ENCODE results near the gene PC. TPM values are rescaled to one million over a fixed set of nuclear protein-coding genes. Genes with fewer than 3 reads are reported as not detected.
A peak's percentile ranks its signal among the peaks of the same experiment; 100 is the strongest.

PC gene
- total RNA-seq, 1 experiment from 2014 or later: 39.1 TPM

- POLR2A ChIA-PET (ENCODE audit: low non-redundant PET): no interaction called here
- intact Hi-C loops (cut with micrococcal nuclease; ENCODE audit: unreplicated experiment): loop anchor here (5.0 kb wide), 1 partner anchor 116 kb away; the partner anchor contains the start of gene RCE1
- peak overlapping the region; percentile 69 for H3K4me3 ChIP-seq (ENCODE audit: low read depth, low read length, poor library complexity, severe bottlenecking)
- H3K27me3 ChIP-seq (replicated peaks; ENCODE audit: insufficient read depth, low read depth, low read length, poor library complexity): no peaks in the 10 kb centered on the region
- H3K9me3 ChIP-seq (ENCODE audit: low read depth, low read length, poor library complexity, severe bottlenecking): no peaks in the 10 kb centered on the region
- peak overlapping the region; percentile 68 for H3K27ac ChIP-seq (ENCODE audit: low read depth, low read length, poor library complexity, severe bottlenecking)
- H3K36me3 ChIP-seq (ENCODE audit: insufficient read depth, low read length, poor library complexity, severe bottlenecking): no peaks in the 10 kb centered on the region
- BruUV-seq (replicated peaks): no TSS peak
- peaks cover 28% of the 10 kb centered on the region for H3K4me1 ChIP-seq (ENCODE audit: insufficient read depth, low read length, poor library complexity, severe bottlenecking)
- no peak for DNase-seq (ENCODE audit: low spot score)
- CTCF ChIA-PET: no interaction called here
- TF ChIP-seq EZH2 (IDR thresholded peaks at IDR 0.05; ENCODE audit: borderline replicate concordance, low read depth, low read length, poor library complexity, severe bottlenecking) (no peak), CTCF (conservative IDR thresholded peaks at IDR 0.05; ENCODE audit: low read depth, low read length) (no peak)
Measured at GRCh38 chr11:66957971-66958231, 282 bp downstream of the PC start.

- TF ChIP-seq CTCF (conservative IDR thresholded peaks at IDR 0.05; ENCODE audit: low read depth, low read length) (no peak), EZH2 (IDR thresholded peaks at IDR 0.05; ENCODE audit: borderline replicate concordance, low read depth, low read length, poor library complexity, severe bottlenecking) (no peak)
- DNase-seq (ENCODE audit: low spot score): no peak
- peak overlapping the region; percentile 68 for H3K27ac ChIP-seq (ENCODE audit: low read depth, low read length, poor library complexity, severe bottlenecking)
- BruUV-seq (replicated peaks): TSS peak; percentile 64
- ChIA-PET CTCF (no interaction called here), POLR2A (ENCODE audit: low non-redundant PET) (no interaction called here)
- intact Hi-C loops (cut with micrococcal nuclease; ENCODE audit: unreplicated experiment): loop anchor here (5.0 kb wide), 1 partner anchor 114 kb away; the partner anchor contains the start of gene RCE1
- no peaks in the 10 kb centered on the region for H3K9me3 ChIP-seq (ENCODE audit: low read depth, low read length, poor library complexity, severe bottlenecking)
- no peaks in the 10 kb centered on the region for H3K36me3 ChIP-seq (ENCODE audit: insufficient read depth, low read length, poor library complexity, severe bottlenecking)
- H3K4me1 ChIP-seq (ENCODE audit: insufficient read depth, low read length, poor library complexity, severe bottlenecking): peaks cover 39% of the 10 kb centered on the region
- no peak overlapping the region for H3K4me3 ChIP-seq (ENCODE audit: low read depth, low read length, poor library complexity, severe bottlenecking)
- no peaks in the 10 kb centered on the region for H3K27me3 ChIP-seq (replicated peaks; ENCODE audit: insufficient read depth, low read depth, low read length, poor library complexity)
Measured at GRCh38 chr11:66956689-66957290, 1.4 kb downstream of the PC start.

- intact Hi-C loops (cut with micrococcal nuclease; ENCODE audit: unreplicated experiment): no loop called here
- TF ChIP-seq EZH2 (IDR thresholded peaks at IDR 0.05; ENCODE audit: borderline replicate concordance, low read depth, low read length, poor library complexity, severe bottlenecking) (no peak), CTCF (conservative IDR thresholded peaks at IDR 0.05; ENCODE audit: low read depth, low read length) (no peak)
- Histone ChIP-seq H3K4me3 (ENCODE audit: low read depth, low read length, poor library complexity, severe bottlenecking) (no peak overlapping the region), H3K4me1 (ENCODE audit: insufficient read depth, low read length, poor library complexity, severe bottlenecking) (peaks cover 36% of the 10 kb centered on the region), H3K27ac (ENCODE audit: low read depth, low read length, poor library complexity, severe bottlenecking) (peak overlapping the region; percentile 5), H3K36me3 (ENCODE audit: insufficient read depth, low read length, poor library complexity, severe bottlenecking) (peaks cover 5% of the 10 kb centered on the region), H3K27me3 (replicated peaks; ENCODE audit: insufficient read depth, low read depth, low read length, poor library complexity) (no peaks in the 10 kb centered on the region), H3K9me3 (ENCODE audit: low read depth, low read length, poor library complexity, severe bottlenecking) (no peaks in the 10 kb centered on the region)
- DNase-seq (ENCODE audit: low spot score): no peak
- ChIA-PET CTCF (no interaction called here), POLR2A (ENCODE audit: low non-redundant PET) (no interaction called here)
- no TSS peak for BruUV-seq (replicated peaks)
Measured at GRCh38 chr11:66953081-66953833, 4.9 kb downstream of the PC start.

All from A673 (cell line).